GM19099 (cell line): ENCODE results near the gene INHBA.

Source experiments
- POLR2A ChIP-seq: IDR thresholded peaks from 3 replicates; pipeline ENCODE4 v1.6.1; 2011; ENCODE audit warnings: low read depth; ENCODE audit not compliant: insufficient read length; ENCODE audit errors: extremely low read depth

Gene INHBA

DNA sequence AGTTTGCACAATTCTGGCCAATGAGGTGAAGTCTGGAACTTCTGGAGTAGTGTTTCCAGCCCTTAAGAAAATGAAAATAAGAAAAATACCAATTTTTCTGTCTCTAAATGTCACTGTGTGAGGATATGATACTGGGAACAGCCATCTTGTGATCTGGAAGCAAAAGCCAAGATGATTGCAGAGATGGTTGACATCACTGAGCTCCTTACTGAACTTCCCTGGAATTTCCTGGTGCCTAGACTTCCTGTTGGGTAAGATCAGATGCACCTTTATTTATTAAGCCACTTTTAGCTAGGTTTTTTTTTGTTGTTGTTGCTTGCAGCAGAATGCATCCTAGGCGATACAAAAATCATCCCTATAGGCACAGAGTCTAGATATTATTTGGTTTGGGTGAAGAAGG, 27.3 kb upstream of the INHBA start:
- no peak for TF ChIP-seq POLR2A

DNA sequence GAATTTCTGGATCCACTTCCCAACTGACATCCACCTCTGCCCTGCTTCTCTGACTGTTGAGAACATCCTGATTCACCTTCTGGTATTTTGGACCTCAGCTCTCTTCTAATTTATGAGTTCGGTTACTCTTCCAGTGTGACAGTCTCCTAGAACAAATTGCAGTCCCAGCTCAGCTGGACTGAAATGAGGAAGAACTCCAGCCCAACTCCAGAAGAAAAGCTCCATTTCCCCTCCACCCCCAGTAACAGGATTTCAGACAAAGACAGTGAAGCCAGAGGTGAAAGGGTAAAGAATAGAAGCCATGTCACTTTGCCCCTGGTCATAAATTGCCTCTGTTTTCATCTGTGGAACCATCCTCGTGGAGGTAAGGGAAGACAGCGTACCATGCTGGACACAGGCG, 26.2 kb upstream of the INHBA start:
- no peak for TF ChIP-seq POLR2A

DNA sequence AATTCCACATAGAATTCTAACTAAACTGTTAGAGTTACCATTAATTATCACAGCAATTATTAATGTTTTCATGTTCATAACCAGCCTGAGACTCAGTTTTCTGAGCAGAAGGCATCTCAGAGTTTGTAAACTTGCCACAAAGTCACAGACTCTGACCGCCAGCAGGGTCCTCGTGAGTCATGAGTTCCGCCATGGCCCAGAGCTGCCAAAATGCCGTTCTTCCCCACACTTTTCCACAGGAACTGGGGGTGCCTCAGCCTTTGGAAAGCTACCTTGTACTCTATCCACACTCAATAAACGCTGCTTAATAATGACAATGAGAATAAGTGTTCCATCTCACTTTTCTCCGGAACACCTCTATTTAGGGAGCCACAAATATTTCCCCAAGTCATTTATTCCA, 22.1 kb upstream of the INHBA start:
- no peak for TF ChIP-seq POLR2A

DNA sequence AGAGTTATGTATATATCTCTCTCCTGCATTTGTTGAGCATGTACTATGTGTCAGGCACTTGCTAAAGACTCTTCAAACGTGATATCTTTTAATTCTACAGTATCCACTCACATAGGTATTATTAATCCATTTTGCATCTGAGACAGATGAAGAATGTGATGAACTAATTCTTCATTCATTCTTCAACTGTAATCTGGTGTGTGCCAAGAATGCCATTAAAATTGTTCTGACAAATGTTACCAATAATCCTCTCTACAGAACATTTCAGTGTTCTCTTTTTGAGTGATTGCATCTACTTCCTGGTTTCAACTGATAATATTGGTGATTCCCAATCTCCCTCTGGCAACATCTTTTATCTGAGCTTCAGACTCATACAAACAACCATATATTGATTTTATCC, 18.0 kb upstream of the INHBA start:
- TF ChIP-seq POLR2A, result no peak

GRCh38 chr7:41720046-41720445, 17.2 kb upstream of the INHBA start:
- no peak for TF ChIP-seq POLR2A

DNA sequence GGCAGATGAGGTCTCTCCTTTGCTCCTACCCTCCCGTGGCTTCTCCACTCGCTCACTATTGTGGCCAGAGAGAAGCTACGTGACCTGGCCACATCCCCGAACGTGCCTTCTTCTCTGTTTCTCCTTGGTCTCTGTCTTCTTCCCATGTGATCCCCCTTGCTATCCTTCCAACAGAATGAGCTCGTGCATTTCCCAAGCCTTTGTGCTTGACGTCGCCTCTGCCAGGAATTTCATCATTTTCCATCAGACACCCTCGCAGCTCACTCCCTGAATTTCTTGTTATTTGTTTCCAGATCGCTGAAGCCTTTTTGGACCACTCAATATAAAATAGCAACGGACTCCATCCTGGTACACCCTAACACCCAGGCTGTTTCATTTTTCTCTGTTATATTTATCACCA, 13.8 kb upstream of the INHBA start:
- no peak for TF ChIP-seq POLR2A

DNA sequence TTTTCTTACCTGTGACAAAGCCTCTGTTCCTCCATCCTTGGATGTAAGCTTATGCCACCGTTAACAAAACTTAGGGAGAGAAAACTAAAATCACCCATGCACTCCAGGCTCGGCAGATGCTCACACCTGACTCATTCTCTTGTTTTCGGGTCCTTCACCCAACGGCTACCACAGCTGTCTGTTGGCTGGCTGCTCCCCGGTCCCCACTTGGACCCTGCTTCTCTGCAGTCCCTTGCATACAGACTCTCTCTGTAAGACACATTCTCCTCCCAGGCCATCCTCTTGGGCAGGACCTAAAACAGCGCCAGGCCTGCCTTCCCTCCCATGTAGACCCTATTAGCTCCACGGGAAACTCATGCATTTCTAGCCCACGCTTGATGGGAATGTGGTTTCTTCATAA, 12.1 kb upstream of the INHBA start:
- TF ChIP-seq POLR2A, result no peak

- TF ChIP-seq POLR2A, result no peak
Measured at GRCh38 chr7:41711283-41712064, 8.6 kb upstream of the INHBA start.

DNA sequence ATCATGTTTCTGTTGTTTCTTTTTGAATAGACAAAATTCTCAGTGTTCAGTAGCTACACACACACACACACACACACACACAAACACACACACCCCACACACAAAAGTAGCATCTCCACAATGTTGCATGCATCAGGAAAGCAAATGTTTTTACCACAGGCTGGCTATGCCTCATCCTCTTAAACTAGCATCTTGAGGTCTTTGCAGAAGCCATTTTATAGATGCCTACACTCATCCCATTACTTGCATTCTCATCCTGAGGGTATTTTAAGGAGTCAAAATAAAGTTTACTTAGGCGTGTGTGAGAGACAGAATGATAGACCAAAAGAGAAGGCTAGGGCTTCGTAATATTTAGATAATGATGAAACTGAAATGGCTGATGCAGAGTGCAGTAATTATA, 7.9 kb upstream of the INHBA start:
- no peak for TF ChIP-seq POLR2A

- TF ChIP-seq POLR2A, result no peak
Measured at GRCh38 chr7:41709621-41710020, 6.7 kb upstream of the INHBA start.

- no peak for TF ChIP-seq POLR2A
Measured at GRCh38 chr7:41708581-41709358, 5.9 kb upstream of the INHBA start.

DNA sequence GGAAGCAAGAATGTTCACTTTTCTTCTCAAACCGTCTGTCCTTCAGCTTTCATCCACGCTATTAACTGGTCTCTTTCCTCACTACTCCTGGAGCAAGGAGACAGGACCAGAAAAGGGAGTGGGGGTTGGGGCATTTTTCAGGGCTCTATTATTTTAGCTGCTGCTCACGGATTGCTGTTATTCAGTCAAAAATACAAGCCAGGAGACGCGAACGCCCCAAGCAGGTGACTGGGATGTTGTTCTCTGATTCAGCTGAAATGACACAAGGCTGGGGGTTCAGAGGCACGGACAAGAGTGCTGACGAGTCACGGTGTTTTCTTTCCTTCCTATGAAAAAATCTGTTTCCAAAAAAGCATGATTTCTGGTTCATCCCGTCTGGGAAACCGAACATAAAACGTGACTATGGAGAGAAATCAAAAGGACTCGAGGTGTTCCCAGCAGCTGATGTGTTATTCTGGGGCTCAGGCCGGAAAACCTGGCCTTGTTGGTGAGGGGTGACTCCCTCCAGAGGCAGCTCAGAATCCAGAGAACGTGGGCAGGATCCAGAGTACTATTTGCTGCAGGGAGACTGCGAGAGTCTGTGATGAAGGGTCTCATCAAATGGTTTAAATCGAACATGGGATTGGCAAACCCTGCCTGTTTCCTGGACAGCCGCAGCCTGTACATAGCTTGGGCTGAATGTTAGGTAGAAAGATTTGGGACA, 3.5 kb upstream of the INHBA start:
- no peak for TF ChIP-seq POLR2A

- TF ChIP-seq POLR2A, result no peak
Measured at GRCh38 chr7:41705109-41705901, 2.4 kb upstream of the INHBA start.

- TF ChIP-seq POLR2A, result no peak
Measured at GRCh38 chr7:41701068-41701941, 1.6 kb downstream of the INHBA start.
